AG04450 (cell line): ENCODE results near the gene CCDC142. TPM values are rescaled to one million over a fixed set of nuclear protein-coding genes. Genes with fewer than 3 reads are reported as not detected.

Experiments used
- CTCF ChIA-PET: fragments of 300-600, 350-600 bp; formaldehyde crosslinking; extraction: SDS; loops from one replicate; lab custom pipeline; 2022; ENCODE audit warnings: antibody characterized with exemption, inconsistent platforms; lab: Charles Lee
- POLR2A ChIA-PET: fragments of 350-600 bp; formaldehyde crosslinking; extraction: SDS; loops from one replicate; lab custom pipeline; 2021; ENCODE audit warnings: antibody characterized with exemption, inconsistent platforms; lab: Yijun Ruan, JAX
- DNase-seq: peaks from one replicate; pipeline ENCODE4 v3.0.0-alpha.2; 2011; ENCODE audit warnings: low read depth, low spot score
- H3K27ac ChIP-seq: one replicate; pipeline ENCODE4 v1.5.1; 2012; ENCODE audit warnings: low read depth, low read length, control low read depth
- H3K27me3 ChIP-seq: one replicate; pipeline ENCODE4 v1.6.0; 2012; ENCODE audit warnings: low read length; ENCODE audit not compliant: control insufficient read depth, insufficient read depth
- H3K4me3 ChIP-seq: 2 replicates; pipeline ENCODE4 v1.5.1; 2011; ENCODE audit warnings: mild to moderate bottlenecking, low read depth, low read length, control low read depth
- H3K9me3 ChIP-seq: 2 replicates; pipeline ENCODE4 v1.5.1; 2012; ENCODE audit warnings: low read length; ENCODE audit not compliant: control insufficient read depth, insufficient read depth
- polyA plus RNA-seq: library from polyadenylated mRNA; depleted of rRNA; stranded (reverse); fragments of >200 nt; gene quantifications from 2 replicates; pipeline ENCODE4 v1.2.3, GENCODE V29; 2011
- TF ChIP-seq, protein P1 (sequence below): IDR thresholded peaks from 2 replicates; pipeline ENCODE4 v1.5.1; 2011; ENCODE audit warnings: low read depth, low read length, control low read depth, inconsistent platforms

Gene CCDC142
- polyA plus RNA-seq, 1 experiment = 4.5 TPM

DNA sequence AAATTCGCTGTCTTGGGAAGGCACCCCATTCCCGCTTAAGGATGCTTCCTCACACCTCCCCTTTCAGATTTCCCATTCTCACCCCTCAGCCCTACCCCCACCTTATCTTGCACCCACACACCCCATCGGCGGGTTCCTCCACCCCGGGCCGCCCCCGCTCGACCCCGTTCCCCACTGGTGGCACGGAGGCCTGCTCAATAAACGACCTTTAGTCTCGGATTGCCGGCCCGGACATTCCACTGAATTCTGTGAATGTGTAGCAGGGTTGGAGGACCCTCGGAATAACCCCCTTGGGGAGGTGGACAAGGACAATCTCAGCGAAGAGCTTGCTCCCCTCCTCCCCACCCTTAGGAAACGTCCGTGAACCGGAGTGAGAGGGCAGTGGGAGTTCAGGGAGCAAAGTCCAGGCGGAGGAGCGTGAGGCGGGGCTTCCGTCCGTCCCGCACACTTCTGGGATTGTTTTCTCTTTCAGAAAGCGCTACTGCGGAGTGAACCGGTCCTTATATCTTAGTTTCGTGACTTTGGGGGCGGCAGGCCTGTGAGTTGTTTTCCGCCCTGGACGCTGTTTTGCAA, 19.4 kb upstream of the CCDC142 start:
- ChIA-PET CTCF (no interaction called here), POLR2A (interaction anchor here (1.2 kb wide), 1 partner anchor 62 kb away, joined by 3 read pairs; no protein-coding TSS in a partner anchor)
- TF ChIP-seq, protein P1, sequence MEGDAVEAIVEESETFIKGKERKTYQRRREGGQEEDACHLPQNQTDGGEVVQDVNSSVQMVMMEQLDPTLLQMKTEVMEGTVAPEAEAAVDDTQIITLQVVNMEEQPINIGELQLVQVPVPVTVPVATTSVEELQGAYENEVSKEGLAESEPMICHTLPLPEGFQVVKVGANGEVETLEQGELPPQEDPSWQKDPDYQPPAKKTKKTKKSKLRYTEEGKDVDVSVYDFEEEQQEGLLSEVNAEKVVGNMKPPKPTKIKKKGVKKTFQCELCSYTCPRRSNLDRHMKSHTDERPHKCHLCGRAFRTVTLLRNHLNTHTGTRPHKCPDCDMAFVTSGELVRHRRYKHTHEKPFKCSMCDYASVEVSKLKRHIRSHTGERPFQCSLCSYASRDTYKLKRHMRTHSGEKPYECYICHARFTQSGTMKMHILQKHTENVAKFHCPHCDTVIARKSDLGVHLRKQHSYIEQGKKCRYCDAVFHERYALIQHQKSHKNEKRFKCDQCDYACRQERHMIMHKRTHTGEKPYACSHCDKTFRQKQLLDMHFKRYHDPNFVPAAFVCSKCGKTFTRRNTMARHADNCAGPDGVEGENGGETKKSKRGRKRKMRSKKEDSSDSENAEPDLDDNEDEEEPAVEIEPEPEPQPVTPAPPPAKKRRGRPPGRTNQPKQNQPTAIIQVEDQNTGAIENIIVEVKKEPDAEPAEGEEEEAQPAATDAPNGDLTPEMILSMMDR = no peak
- Histone ChIP-seq H3K27me3 (peaks cover 40% of the 10 kb centered on the region), H3K9me3 (no peaks in the 10 kb centered on the region; the same call in 1 of the 2 replicates), H3K4me3 (peak overlapping the region; percentile 62), H3K27ac (no peak overlapping the region)
- no peak for DNase-seq

DNA sequence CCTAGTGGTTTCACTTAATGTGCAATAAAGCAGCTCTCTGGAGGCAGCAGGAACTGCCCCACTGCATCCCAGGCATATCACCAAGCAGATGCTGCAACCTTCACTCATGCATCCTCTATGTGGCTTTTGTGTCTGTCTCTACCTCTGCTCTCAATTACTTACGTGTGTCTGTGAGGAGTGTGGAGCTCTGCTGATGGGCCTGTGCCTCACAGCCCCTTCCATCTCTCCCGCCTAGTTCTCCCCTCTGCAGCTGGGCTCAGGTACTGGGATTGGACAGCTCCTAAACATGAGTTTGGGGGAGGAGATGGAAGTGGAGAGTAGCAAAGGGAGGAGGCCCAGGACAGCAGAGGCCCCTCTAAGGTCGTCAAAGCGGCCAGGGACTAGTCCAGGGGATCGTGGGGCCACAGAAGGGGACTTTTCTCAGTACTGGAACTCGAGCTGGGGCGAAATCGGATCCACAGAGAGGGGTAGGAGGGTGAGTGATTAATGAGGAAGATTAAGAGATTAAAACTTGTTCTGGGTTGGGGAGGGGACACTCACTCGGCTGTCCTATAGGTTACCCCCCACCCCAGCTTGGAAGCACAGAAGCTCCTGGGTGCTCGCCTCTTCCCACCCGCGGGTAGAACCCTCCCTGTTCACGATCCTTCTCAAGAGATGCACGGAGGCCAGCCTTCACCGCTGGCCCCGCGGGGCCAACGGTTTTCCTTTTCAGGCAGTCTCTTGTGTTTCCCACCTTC, 18.7 kb upstream of the CCDC142 start:
- ChIA-PET POLR2A (interaction anchor here (0.7 to 1.2 kb wide), 3 partner anchors 11 to 809 kb away, joined by 3 to 5 read pairs (median 3); no protein-coding TSS in a partner anchor), CTCF (interaction anchor here (1.5 kb wide), 1 partner anchor 76 kb away, joined by 5 read pairs; no protein-coding TSS in a partner anchor)
- Histone ChIP-seq H3K9me3 (no peaks in the 10 kb centered on the region; the same call in 1 of the 2 replicates), H3K27me3 (peaks cover 40% of the 10 kb centered on the region), H3K27ac (no peak overlapping the region), H3K4me3 (no peak overlapping the region)
- DNase-seq = no peak
- TF ChIP-seq, protein P1 = no peak

- ChIA-PET POLR2A (no interaction called here), CTCF (interaction anchor here (1.5 to 1.7 kb wide), 2 partner anchors 77 to 88 kb away, joined by 5 to 7 read pairs; no protein-coding TSS in a partner anchor)
- no peaks in the 10 kb centered on the region; the same call in 1 of the 2 replicates for H3K9me3 ChIP-seq
- H3K27ac ChIP-seq = no peak overlapping the region
- DNase-seq = no peak
- H3K4me3 ChIP-seq = no peak overlapping the region
- peaks cover 40% of the 10 kb centered on the region for H3K27me3 ChIP-seq
- TF ChIP-seq, protein P1 = no peak
Measured at GRCh38 chr2:74500578-74500946, 17.8 kb upstream of the CCDC142 start.

DNA sequence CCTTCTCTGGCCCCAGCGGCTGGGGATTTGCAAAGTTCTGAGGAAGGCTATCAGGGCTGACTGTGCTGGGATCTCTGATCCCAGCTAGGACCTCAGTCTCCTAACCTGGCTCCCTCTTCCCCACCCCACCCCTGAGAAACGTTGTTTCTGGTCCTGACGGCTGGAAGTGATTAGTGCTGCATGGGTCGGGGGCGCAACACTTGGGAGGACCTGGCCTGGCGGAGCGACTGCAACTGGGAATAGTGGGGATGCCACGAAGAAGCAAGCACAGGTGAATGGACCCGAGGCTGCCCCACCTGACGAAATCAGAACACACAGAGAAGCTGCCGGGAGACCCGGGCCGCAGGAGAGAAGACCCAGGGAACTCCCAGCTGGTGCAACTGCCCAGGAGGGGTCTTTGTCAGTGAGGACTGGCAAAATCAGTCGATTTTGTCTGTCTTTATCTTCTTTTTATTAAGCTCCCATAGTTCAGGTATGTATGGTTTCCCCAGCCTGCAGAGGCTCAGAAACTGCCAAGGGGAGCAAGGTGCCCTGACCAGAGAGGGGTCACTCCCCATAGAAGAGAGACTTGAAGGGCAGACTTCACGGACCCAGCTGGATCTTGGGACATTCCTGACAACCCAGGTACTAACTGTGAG, 17.3 kb upstream of the CCDC142 start:
- H3K9me3 ChIP-seq = no peaks in the 10 kb centered on the region; the same call in 1 of the 2 replicates
- no peak overlapping the region for H3K4me3 ChIP-seq
- TF ChIP-seq, protein P1 = no peak
- DNase-seq = no peak
- POLR2A ChIA-PET = no interaction called here
- peaks cover 40% of the 10 kb centered on the region for H3K27me3 ChIP-seq
- no peak overlapping the region for H3K27ac ChIP-seq
- CTCF ChIA-PET = interaction anchor here (1.5 to 1.7 kb wide), 2 partner anchors 77 to 89 kb away, joined by 5 to 7 read pairs; no protein-coding TSS in a partner anchor
